HepG2 (cell line): ENCODE data around the gene PTPRD. TPM values are rescaled to one million over a fixed set of nuclear protein-coding genes. Genes with fewer than 3 reads are reported as not detected.

Source experiments
- ATAC-seq: fragments of 200-7000 bp; cut with Tn5 transposase; 3 replicates; pipeline ENCODE4 v1.9.1; 2020; ENCODE audit warnings: mild to moderate bottlenecking, moderate library complexity
- BruUV-seq: library from RNA; stranded (reverse); fragments of 400-500 nt; replicated peaks from 2 replicates; lab custom pipeline; 2021; lab: Mats Ljungman, UMichigan
- CTCF ChIA-PET: fragments of 300-600 bp; formaldehyde crosslinking; extraction: SDS; loops from one replicate; lab custom pipeline; 2021; ENCODE audit warnings: low total read pairs, inconsistent platforms, low intra/inter-chr PET ratio; lab: Yijun Ruan, JAX
- POLR2A ChIA-PET: fragments of 350-600 bp; sonication (Branson Sonifier 250); formaldehyde crosslinking; loops from one replicate; lab custom pipeline; 2020; ENCODE audit warnings: antibody characterized with exemption, inconsistent platforms; lab: Yijun Ruan, JAX
- DNase-seq: peaks from one replicate; pipeline ENCODE4 v3.0.0-alpha.2; 2015; ENCODE audit warnings: low spot score
- FAIRE-seq: peaks from 3 replicates; lab custom pipeline; 2011; peaks lifted over from hg19 to GRCh38; lab: Jason Lieb, UNC
- H2AFZ ChIP-seq: one replicate; pipeline ENCODE4 v1.6.1; 2011; ENCODE audit warnings: low read length, inconsistent platforms
- H3K27ac ChIP-seq: fragments of 300-600 bp; 3 replicates; pipeline ENCODE4 v1.8.0; 2011; ENCODE audit warnings: mixed run types, mild to moderate bottlenecking, mixed read lengths, low read length, inconsistent platforms; ENCODE audit not compliant: insufficient read depth; ENCODE audit errors: extremely low read length
- H3K27me3 ChIP-seq, 2 experiments: fragments of 200-600 bp in 1 of 2; 2 replicates in 1 of 2; 3 replicates in 1 of 2; pipeline versions ENCODE4 v1.6.0 to v1.8.0; 2011; ENCODE audit warnings: low read length in 2 of 2, mild to moderate bottlenecking in 2 of 2, moderate library complexity in 2 of 2, inconsistent platforms in 1 of 2; ENCODE audit not compliant: insufficient read depth in 2 of 2, control insufficient read depth in 1 of 2
- H3K36me3 ChIP-seq, 2 experiments: fragments of 200-600 bp in 1 of 2; replicated peaks in 1 of 2; 2 replicates in 1 of 2; 3 replicates in 1 of 2; pipeline versions ENCODE4 v1.5.1 to v1.8.0; 2011; ENCODE audit warnings: low read length in 2 of 2, inconsistent platforms in 1 of 2; ENCODE audit not compliant: insufficient read depth in 2 of 2, control insufficient read depth in 1 of 2
- H3K4me1 ChIP-seq: 2 replicates; pipeline ENCODE4 v1.5.1; 2012; ENCODE audit warnings: low read length, inconsistent platforms; ENCODE audit not compliant: insufficient read depth
- H3K4me2 ChIP-seq: 2 replicates; pipeline ENCODE4 v1.6.0; 2011; ENCODE audit warnings: low read depth, low read length, inconsistent platforms
- H3K4me3 ChIP-seq, 3 experiments: fragments of 200-600 bp in 1 of 3; sonication (generic), shearing (Covaris generic) in 1 of 3; replicated peaks in 1 of 3; 2 replicates each; pipeline ENCODE4 v1.5.1; 2011 to 2016; ENCODE audit warnings: low read length in 3 of 3, inconsistent platforms in 2 of 3, low read depth in 2 of 3, mild to moderate bottlenecking in 2 of 3, control low read depth in 1 of 3, mixed read lengths in 1 of 3; ENCODE audit not compliant: insufficient read depth in 1 of 3
- H3K79me2 ChIP-seq: one replicate; pipeline ENCODE4 v1.6.1; 2011; ENCODE audit warnings: low read length, inconsistent platforms; ENCODE audit not compliant: insufficient read depth
- H3K9ac ChIP-seq: 2 replicates; pipeline ENCODE4 v1.6.0; 2011; ENCODE audit warnings: mild to moderate bottlenecking, low read depth, low read length, inconsistent platforms; ENCODE audit not compliant: insufficient read depth
- H3K9me3 ChIP-seq: 2 replicates; pipeline ENCODE4 v1.5.1; 2012; ENCODE audit warnings: mild to moderate bottlenecking, low read length
- H4K20me1 ChIP-seq: 2 replicates; pipeline ENCODE4 v1.6.0; 2011; ENCODE audit warnings: inconsistent platforms, mild to moderate bottlenecking, low read length, moderate library complexity; ENCODE audit not compliant: insufficient read depth
- ARNT2 ChIP-seq: sonication (generic); formaldehyde crosslinking; IDR thresholded peaks from 2 replicates; pipeline ENCODE4 v1.8.0; 2022; ENCODE audit warnings: mild to moderate bottlenecking, low read depth, missing genetic modification reagents, moderate library complexity
- E2F5 ChIP-seq: sonication (generic); formaldehyde crosslinking; conservative IDR thresholded peaks from 2 replicates; pipeline ENCODE4 v1.4.0; 2020; ENCODE audit warnings: missing genetic modification reagents
- NFE2L2 ChIP-seq: fragments of 150-350 bp; IDR thresholded peaks from 2 replicates; pipeline ENCODE4 v1.6.1; 2014; ENCODE audit warnings: low read length
- PCBP2 ChIP-seq: fragments of 200-400 bp; formaldehyde crosslinking; optimal IDR thresholded peaks from 2 replicates; pipeline ENCODE3; 2018; ENCODE audit warnings: low read length, low read depth; ENCODE audit not compliant: poor library complexity, severe bottlenecking
- SP5 ChIP-seq: IDR thresholded peaks from 2 replicates; pipeline ENCODE4 v1.6.1; 2016; ENCODE audit warnings: low read depth, borderline replicate concordance
- TBX3 ChIP-seq: fragments of 450-650 bp; IDR thresholded peaks from 2 replicates; pipeline ENCODE4 v1.6.1; 2017; ENCODE audit warnings: antibody characterized with exemption, mild to moderate bottlenecking, inconsistent platforms, borderline replicate concordance
- ZKSCAN1 ChIP-seq: fragments of 150-350 bp; IDR thresholded peaks from 2 replicates; pipeline ENCODE4 v1.6.1; 2014; ENCODE audit warnings: low read length
- ZNF543 ChIP-seq: sonication (generic); formaldehyde crosslinking; IDR thresholded peaks from 2 replicates; pipeline ENCODE4 v1.4.0; 2020; ENCODE audit warnings: mild to moderate bottlenecking, missing genetic modification reagents
- ZNF546 ChIP-seq: sonication (generic); formaldehyde crosslinking; conservative IDR thresholded peaks from 2 replicates; pipeline ENCODE4 v1.8.1; 2023; ENCODE audit warnings: mild to moderate bottlenecking, missing genetic modification reagents
- ZNF563 ChIP-seq: sonication (generic); formaldehyde crosslinking; IDR thresholded peaks from 2 replicates; pipeline ENCODE4 v1.8.0; 2022; ENCODE audit warnings: mild to moderate bottlenecking, moderate library complexity, missing genetic modification reagents
- ZNF569 ChIP-seq: sonication (generic); formaldehyde crosslinking; IDR thresholded peaks from 2 replicates; pipeline ENCODE4 v1.5.0; 2020; ENCODE audit warnings: mild to moderate bottlenecking, missing genetic modification reagents, moderate library complexity, borderline replicate concordance
- ZNF629 ChIP-seq: sonication (generic); formaldehyde crosslinking; conservative IDR thresholded peaks from 2 replicates; pipeline ENCODE4 v1.5.0; 2020; ENCODE audit warnings: missing genetic modification reagents
- WGBS: methylation state at CpG from one replicate; pipeline ENCODE4 v1.1.6; 2017; ENCODE audit warnings: low lambda C conversion rate; 5-methylcytosine and 5-hydroxymethylcytosine counted together
- in situ Hi-C: cut with HindIII; loops from 2 replicates; pipeline ENCODE4 v1.10.0; 2017; ENCODE audit warnings: low pct_unique_long_range_greater_than_20kb; ENCODE audit not compliant: extremely low pct_ligation_motif_present
- intact Hi-C: fragments of 100-400 bp; cut with micrococcal nuclease; formaldehyde crosslinking; loops from one replicate; pipeline ENCODE4 v1.10.0; 2022; ENCODE audit not compliant: unreplicated experiment
- polyA plus RNA-seq, 8 experiments: library from polyadenylated mRNA; depleted of rRNA in 3 of 8; stranded (reverse) in 7 of 8; unstranded in 1 of 8; fragments of >200 nt; fragmentation: Illumina TruSeq in 4 of 8; extraction: Trizol in 4 of 8; gene quantifications; 2 replicates each; pipeline versions ENCODE4 v1.2.1 to v1.2.3, GENCODE V29; 2011 to 2016; ENCODE audit warnings: low read depth in 4 of 8, missing spikeins in 1 of 8, mixed read lengths in 1 of 8; ENCODE audit not compliant: insufficient read depth in 1 of 8
- total RNA-seq, 5 experiments: library from RNA; depleted of rRNA; stranded (reverse); fragments of >200 nt; fragmentation: Illumina TruSeq; extraction: Trizol; gene quantifications; 2 replicates each; pipeline ENCODE4 v1.2.3, GENCODE V29; 2016; ENCODE audit warnings: low read depth in 1 of 5

The PTPRD gene
- total and polyA plus RNA-seq, 2 of the 13 experiments (the other 11 are each of a cell fraction or from before 2014, with no cell fraction given) = 0.05 TPM; not detected in 1

GRCh38 chr9:8337834-8338766 lies 2274.7 kb downstream of the PTPRD start:
- H3K4me1 ChIP-seq = no peaks in the 10 kb centered on the region
- FAIRE-seq (no peak), ATAC-seq (no peak), DNase-seq (no peak)
- in situ Hi-C loops = no loop called here
- no peaks in the 10 kb centered on the region for H3K27me3 ChIP-seq
- no peaks in the 10 kb centered on the region for H4K20me1 ChIP-seq
- BruUV-seq = no TSS peak
- WGBS = 13% methylated on average over 4 of the region's 4 CpGs
- TF ChIP-seq ZKSCAN1 (no peak), ARNT2 (no peak), ZNF569 (CRISPR knock-in tag) (no peak), ZNF629 (no peak), NFE2L2 (no peak), SP5 (CRISPR knock-in tag) (no peak), E2F5 (CRISPR knock-in tag) (no peak)
- TF ChIP-seq, all 625 proteins: peak for 0
- no peak overlapping the region for H3K27ac ChIP-seq
- H3K36me3 ChIP-seq = no peaks in the 10 kb centered on the region
- CTCF ChIA-PET = no interaction called here
- no peak overlapping the region for H2AFZ ChIP-seq
- H3K9ac ChIP-seq = no peak overlapping the region
- H3K79me2 ChIP-seq = no peaks in the 10 kb centered on the region
- H3K9me3 ChIP-seq = peaks cover 55% of the 10 kb centered on the region
- no peak overlapping the region for H3K4me3 ChIP-seq
- H3K4me2 ChIP-seq = no peak overlapping the region
- intact Hi-C loops = no loop called here
- POLR2A ChIA-PET = no interaction called here

GRCh38 chr9:8332871-8333270 lies 2279.9 kb downstream of the PTPRD start:
- no peak overlapping the region for H3K4me3 ChIP-seq
- no peak overlapping the region for H3K27ac ChIP-seq
- in situ Hi-C loops = no loop called here
- ATAC-seq = no peak
- H3K9ac ChIP-seq = no peak overlapping the region
- H4K20me1 ChIP-seq = no peaks in the 10 kb centered on the region
- no peak overlapping the region for H2AFZ ChIP-seq
- no peak for DNase-seq
- ChIA-PET POLR2A (no interaction called here), CTCF (no interaction called here)
- no peak for FAIRE-seq
- no TSS peak for BruUV-seq
- H3K36me3 ChIP-seq = no peaks in the 10 kb centered on the region
- WGBS = 0% methylated on average over 2 of the region's 2 CpGs
- H3K4me1 ChIP-seq = no peaks in the 10 kb centered on the region
- peaks cover 60% of the 10 kb centered on the region for H3K9me3 ChIP-seq
- H3K79me2 ChIP-seq = no peaks in the 10 kb centered on the region
- no peak overlapping the region for H3K4me2 ChIP-seq
- H3K27me3 ChIP-seq = no peaks in the 10 kb centered on the region
- intact Hi-C loops = no loop called here
- TF ChIP-seq ZNF546 (CRISPR knock-in tag) (no peak), PCBP2 (no peak), TBX3 (no peak), ZNF563 (no peak), ZNF543 (CRISPR knock-in tag) (no peak)
